ENCODE data around the gene AMOTL1. TPM values are rescaled to one million over a fixed set of nuclear protein-coding genes. Genes with fewer than 3 reads are reported as not detected.
A peak's percentile ranks its signal among the peaks of the same experiment; 100 is the strongest.

The AMOTL1 gene
- total and polyA plus RNA-seq, 9 donors, result 31.1 to 61.9 (median 49.3) TPM

DNA sequence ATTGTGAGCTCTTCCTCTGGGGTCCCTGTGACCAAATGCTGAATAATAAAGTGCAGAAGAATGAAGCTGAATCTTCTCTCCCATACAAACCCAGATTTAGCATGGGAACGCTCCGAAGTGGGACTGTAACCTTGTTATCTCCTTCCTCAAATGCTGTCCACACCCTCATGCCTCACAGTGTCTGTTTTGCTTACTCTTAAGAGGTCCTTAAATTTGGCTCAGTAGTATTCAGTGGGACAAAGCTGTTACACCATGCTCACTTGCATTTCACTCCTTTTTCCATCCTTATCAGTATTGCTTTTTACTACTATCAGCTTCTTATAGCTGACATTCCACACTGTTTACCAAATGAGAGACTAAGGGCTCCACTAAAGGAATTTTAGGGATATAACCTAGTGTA is 13.8 kb upstream of the AMOTL1 start:
- no peak overlapping the region for H3K27ac ChIP-seq (ENCODE audit: low read length)

DNA sequence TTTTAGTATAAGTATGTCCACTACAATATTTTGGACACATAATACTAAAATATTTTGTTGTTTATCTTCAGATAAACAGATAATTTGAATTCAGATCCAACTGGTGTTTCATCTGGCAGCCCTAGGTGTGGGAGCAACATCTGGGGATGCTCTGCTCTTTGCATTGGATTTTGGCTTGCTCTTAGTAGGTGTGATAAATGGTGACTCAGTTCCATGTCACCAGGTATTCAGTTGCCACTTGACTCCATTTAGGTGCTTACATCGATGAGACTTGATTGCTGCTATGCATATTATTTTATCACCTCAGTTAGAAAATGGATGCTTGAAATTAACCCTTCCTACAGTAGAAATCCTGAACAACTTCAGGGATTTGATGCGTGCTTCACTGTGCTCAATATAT is 13.3 kb upstream of the AMOTL1 start:
- H3K27ac ChIP-seq (ENCODE audit: low read length), result no peak overlapping the region
- no peaks in the 10 kb centered on the region for H3K27me3 ChIP-seq (ENCODE audit: control insufficient read depth, insufficient read depth, low read length)

More for the DNA sequence above, 13.8 kb upstream of the AMOTL1 start:
- no peak overlapping the region for H3K4me3 ChIP-seq (ENCODE audit: low read length)
- no CpG with 5 or more reads among the region's 2 CpGs for WGBS (ENCODE audit: insufficient coverage)
- H3K36me3 ChIP-seq (ENCODE audit: control insufficient read depth, insufficient read depth, low read length), result no peaks in the 10 kb centered on the region
- no peaks in the 10 kb centered on the region for H3K9me3 ChIP-seq (replicated peaks; ENCODE audit: control insufficient read depth, low read depth, low read length)
- H3K27me3 ChIP-seq (ENCODE audit: control insufficient read depth, insufficient read depth, low read length), result no peaks in the 10 kb centered on the region
- no peak for DNase-seq
- peaks cover 8% of the 10 kb centered on the region for H3K4me1 ChIP-seq (ENCODE audit: control insufficient read depth, insufficient read depth, low read length)

GRCh38 chr11:94755494-94755893 is 12.7 kb upstream of the AMOTL1 start:
- peaks cover 3% of the 10 kb centered on the region for H3K4me1 ChIP-seq (ENCODE audit: control insufficient read depth, insufficient read depth, low read length)
- H3K4me3 ChIP-seq (ENCODE audit: low read length), result no peak overlapping the region
- H3K27ac ChIP-seq (ENCODE audit: low read length), result no peak overlapping the region
- 93% methylated on average over 6 of the region's 11 CpGs for WGBS (ENCODE audit: insufficient coverage)
- no peaks in the 10 kb centered on the region for H3K27me3 ChIP-seq (ENCODE audit: control insufficient read depth, insufficient read depth, low read length)
- H3K9me3 ChIP-seq (replicated peaks; ENCODE audit: control insufficient read depth, low read depth, low read length), result no peaks in the 10 kb centered on the region
- no peak for DNase-seq
- no peaks in the 10 kb centered on the region for H3K36me3 ChIP-seq (ENCODE audit: control insufficient read depth, insufficient read depth, low read length)

More for the DNA sequence above, 13.3 kb upstream of the AMOTL1 start:
- H3K4me1 ChIP-seq (ENCODE audit: control insufficient read depth, insufficient read depth, low read length), result peaks cover 8% of the 10 kb centered on the region
- no peaks in the 10 kb centered on the region for H3K9me3 ChIP-seq (replicated peaks; ENCODE audit: control insufficient read depth, low read depth, low read length)
- no CpG with 5 or more reads among the region's 2 CpGs for WGBS (ENCODE audit: insufficient coverage)
- no peak for DNase-seq
- no peaks in the 10 kb centered on the region for H3K36me3 ChIP-seq (ENCODE audit: control insufficient read depth, insufficient read depth, low read length)
- no peak overlapping the region for H3K4me3 ChIP-seq (ENCODE audit: low read length)

DNA sequence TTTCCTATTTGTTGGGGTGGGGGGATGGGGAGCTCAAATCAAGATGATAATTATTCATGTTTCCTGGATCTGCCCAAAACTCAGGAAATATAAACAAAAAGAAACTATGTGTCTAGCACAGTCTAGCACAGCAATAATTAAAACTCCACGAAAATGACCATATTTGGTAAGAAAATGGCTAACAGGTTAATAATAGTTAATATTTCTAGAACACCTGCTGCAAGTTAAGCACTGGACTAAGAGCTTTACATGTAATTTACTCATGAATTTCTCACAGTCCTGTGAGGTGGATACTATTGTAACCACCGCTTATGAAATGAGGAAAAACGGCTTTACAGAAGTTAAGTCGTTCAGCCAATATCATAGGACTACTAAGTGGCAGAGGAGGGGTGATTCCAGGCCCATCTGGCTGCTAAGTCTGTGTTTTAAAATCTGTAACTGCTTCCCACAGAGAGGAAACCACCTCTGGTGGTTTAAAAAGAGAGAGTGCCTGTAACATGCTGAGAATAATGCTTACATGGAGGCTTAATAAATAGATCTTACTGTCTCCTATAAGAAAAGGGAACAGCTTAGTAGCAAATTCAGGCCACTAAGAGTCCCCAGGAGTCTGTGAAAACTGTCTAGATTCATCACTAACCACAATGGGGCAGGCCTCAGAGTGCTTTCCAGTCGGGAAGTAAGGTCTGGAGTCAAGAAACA is 11.0 kb upstream of the AMOTL1 start:
- H3K27me3 ChIP-seq (ENCODE audit: control insufficient read depth, insufficient read depth, low read length), result no peaks in the 10 kb centered on the region
- no peak for DNase-seq
- H3K9me3 ChIP-seq (replicated peaks; ENCODE audit: control insufficient read depth, low read depth, low read length), result no peaks in the 10 kb centered on the region
- no peaks in the 10 kb centered on the region for H3K36me3 ChIP-seq (ENCODE audit: control insufficient read depth, insufficient read depth, low read length)
- no peak overlapping the region for H3K4me3 ChIP-seq (ENCODE audit: low read length)
- peaks cover 1% of the 10 kb centered on the region for H3K4me1 ChIP-seq (ENCODE audit: control insufficient read depth, insufficient read depth, low read length)
- no CpG with 5 or more reads among the region's 5 CpGs for WGBS (ENCODE audit: insufficient coverage)
- H3K27ac ChIP-seq (ENCODE audit: low read length), result no peak overlapping the region

DNA sequence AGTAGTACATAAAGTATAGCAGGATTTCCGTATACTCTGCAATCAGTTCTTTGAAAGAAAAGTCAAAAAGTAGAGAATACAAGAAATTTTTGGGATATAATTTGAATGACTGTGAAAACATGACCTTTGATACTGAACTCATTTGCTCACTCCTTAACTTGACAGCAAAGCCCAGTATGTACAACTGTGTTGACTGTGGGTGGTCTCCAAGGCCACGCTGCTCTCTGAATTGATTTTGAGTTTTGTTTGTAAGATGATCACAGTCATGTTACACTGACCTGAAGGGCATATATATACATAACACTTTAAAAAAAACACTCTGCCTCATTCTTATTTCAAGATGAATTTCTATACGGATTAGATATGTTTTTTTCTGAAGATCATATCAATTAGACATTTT is 9.5 kb upstream of the AMOTL1 start:
- H3K36me3 ChIP-seq (ENCODE audit: control insufficient read depth, insufficient read depth, low read length), result no peaks in the 10 kb centered on the region
- H3K9me3 ChIP-seq (replicated peaks; ENCODE audit: control insufficient read depth, low read depth, low read length), result no peaks in the 10 kb centered on the region
- no CpG with 5 or more reads among the region's 3 CpGs for WGBS (ENCODE audit: insufficient coverage)
- H3K27me3 ChIP-seq (ENCODE audit: control insufficient read depth, insufficient read depth, low read length), result no peaks in the 10 kb centered on the region
- no peak overlapping the region for H3K4me3 ChIP-seq (ENCODE audit: low read length)
- no peak overlapping the region for H3K27ac ChIP-seq (ENCODE audit: low read length)
- DNase-seq, result no peak
- no peaks in the 10 kb centered on the region for H3K4me1 ChIP-seq (ENCODE audit: control insufficient read depth, insufficient read depth, low read length)

DNA sequence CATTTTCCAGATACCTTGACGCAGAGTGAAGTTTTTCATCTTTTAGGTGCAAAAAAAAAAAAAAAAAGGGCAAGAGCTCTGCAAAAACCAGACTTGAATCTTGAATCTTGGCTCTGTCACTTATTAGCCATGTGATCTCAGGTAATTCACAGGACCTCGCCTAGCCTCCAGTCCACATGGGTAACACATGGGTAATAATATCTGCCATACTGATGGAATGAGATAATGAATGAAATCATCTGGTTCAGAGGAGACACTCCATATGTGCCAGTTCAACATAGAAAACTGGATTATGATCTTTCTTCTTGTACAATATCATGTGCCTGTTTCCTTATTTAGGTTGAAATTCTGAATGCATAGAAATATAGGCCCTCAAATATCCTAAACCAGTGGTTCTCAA is 8.6 kb upstream of the AMOTL1 start:
- no peak overlapping the region for H3K27ac ChIP-seq (ENCODE audit: low read length)
- no peaks in the 10 kb centered on the region for H3K27me3 ChIP-seq (ENCODE audit: control insufficient read depth, insufficient read depth, low read length)
- H3K4me3 ChIP-seq (ENCODE audit: low read length), result no peak overlapping the region
- no CpG with 5 or more reads among the region's 2 CpGs for WGBS (ENCODE audit: insufficient coverage)
- H3K4me1 ChIP-seq (ENCODE audit: control insufficient read depth, insufficient read depth, low read length), result no peaks in the 10 kb centered on the region
- no peaks in the 10 kb centered on the region for H3K36me3 ChIP-seq (ENCODE audit: control insufficient read depth, insufficient read depth, low read length)
- no peaks in the 10 kb centered on the region for H3K9me3 ChIP-seq (replicated peaks; ENCODE audit: control insufficient read depth, low read depth, low read length)
- no peak for DNase-seq

DNA sequence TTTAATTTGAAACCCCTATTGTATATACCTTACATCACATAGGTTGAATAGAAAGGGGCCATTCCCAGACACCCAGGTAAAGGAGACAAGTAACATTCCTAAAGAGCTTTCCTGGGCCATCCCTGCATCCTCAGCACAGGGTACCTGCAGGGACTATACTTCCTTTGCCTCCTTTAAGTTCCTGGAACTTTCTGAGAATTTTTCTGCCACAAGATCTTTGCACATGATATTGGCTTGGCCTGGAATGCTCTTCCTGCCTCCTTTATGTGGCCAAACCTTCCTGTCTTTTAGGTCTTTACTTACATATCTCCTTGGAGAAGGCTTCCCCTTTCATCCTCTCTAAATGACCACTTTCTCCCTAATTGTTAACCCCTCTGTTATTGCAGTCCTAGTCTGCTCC is 7.9 kb upstream of the AMOTL1 start:
- DNase-seq, result no peak
- Histone ChIP-seq H3K4me1 (ENCODE audit: control insufficient read depth, insufficient read depth, low read length) (no peaks in the 10 kb centered on the region), H3K9me3 (replicated peaks; ENCODE audit: control insufficient read depth, low read depth, low read length) (no peaks in the 10 kb centered on the region), H3K36me3 (ENCODE audit: control insufficient read depth, insufficient read depth, low read length) (no peaks in the 10 kb centered on the region), H3K27me3 (ENCODE audit: control insufficient read depth, insufficient read depth, low read length) (no peaks in the 10 kb centered on the region), H3K4me3 (ENCODE audit: low read length) (no peak overlapping the region), H3K27ac (ENCODE audit: low read length) (no peak overlapping the region)

DNA sequence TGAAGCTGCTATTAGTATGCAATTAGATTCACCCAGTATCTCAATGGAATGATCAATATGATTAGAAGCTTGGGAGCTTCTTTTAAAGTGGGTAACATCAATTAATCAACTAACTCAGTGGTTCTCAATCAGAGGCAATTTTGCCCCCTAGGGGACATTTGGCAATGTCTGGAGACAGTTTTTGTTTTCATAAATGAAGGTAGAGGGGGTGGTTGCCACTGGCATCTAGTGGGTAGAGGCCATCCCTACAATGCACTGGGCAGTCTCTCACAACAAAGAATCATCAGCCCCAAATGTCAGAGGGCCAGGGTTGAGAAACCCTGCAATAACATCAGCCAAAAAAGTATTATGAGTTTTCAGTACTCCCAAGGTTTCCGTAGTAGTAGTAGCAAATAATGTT is 5.9 kb upstream of the AMOTL1 start:
- H3K4me1 ChIP-seq (ENCODE audit: control insufficient read depth, insufficient read depth, low read length), result peaks cover under 1% of the 10 kb centered on the region
- no peak for DNase-seq
- no peak overlapping the region for H3K4me3 ChIP-seq (ENCODE audit: low read length)
- H3K27ac ChIP-seq (ENCODE audit: low read length), result no peak overlapping the region
- no peaks in the 10 kb centered on the region for H3K36me3 ChIP-seq (ENCODE audit: control insufficient read depth, insufficient read depth, low read length)
- WGBS (ENCODE audit: insufficient coverage), result no CpG with 5 or more reads among the region's 1 CpG
- H3K9me3 ChIP-seq (replicated peaks; ENCODE audit: control insufficient read depth, low read depth, low read length), result no peaks in the 10 kb centered on the region
- no peaks in the 10 kb centered on the region for H3K27me3 ChIP-seq (ENCODE audit: control insufficient read depth, insufficient read depth, low read length)

DNA sequence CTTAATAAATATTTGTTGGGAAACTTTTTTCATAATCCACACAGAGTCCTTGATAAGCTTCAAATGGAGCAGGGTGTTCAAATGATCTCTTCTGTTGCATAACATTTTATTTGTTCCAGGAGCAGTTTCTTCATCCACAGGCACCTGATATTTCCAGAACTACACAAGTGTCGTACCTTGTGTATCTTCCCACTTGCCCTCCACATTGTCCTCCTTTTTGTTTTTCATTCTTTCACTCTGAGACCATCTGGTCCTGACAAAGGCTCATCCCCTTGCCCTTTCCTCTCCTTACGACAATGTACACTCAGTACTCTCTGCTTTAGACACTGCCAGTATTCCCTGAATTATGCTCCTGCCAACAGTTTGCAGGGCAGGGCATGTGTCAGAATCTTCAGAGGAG is 5.2 kb upstream of the AMOTL1 start:
- H3K4me1 ChIP-seq (ENCODE audit: control insufficient read depth, insufficient read depth, low read length), result peaks cover 8% of the 10 kb centered on the region
- no peak for DNase-seq
- H3K27ac ChIP-seq (ENCODE audit: low read length), result no peak overlapping the region
- no peaks in the 10 kb centered on the region for H3K9me3 ChIP-seq (replicated peaks; ENCODE audit: control insufficient read depth, low read depth, low read length)
- WGBS (ENCODE audit: insufficient coverage), result 79% methylated on average over 1 of the region's 2 CpGs
- no peak overlapping the region for H3K4me3 ChIP-seq (ENCODE audit: low read length)
- no peaks in the 10 kb centered on the region for H3K36me3 ChIP-seq (ENCODE audit: control insufficient read depth, insufficient read depth, low read length)
- H3K27me3 ChIP-seq (ENCODE audit: control insufficient read depth, insufficient read depth, low read length), result no peaks in the 10 kb centered on the region

GRCh38 chr11:94766713-94767206 is 1.4 kb upstream of the AMOTL1 start:
- no peak overlapping the region for H3K4me3 ChIP-seq (ENCODE audit: low read length)
- no peaks in the 10 kb centered on the region for H3K9me3 ChIP-seq (replicated peaks; ENCODE audit: control insufficient read depth, low read depth, low read length)
- H3K27me3 ChIP-seq (ENCODE audit: control insufficient read depth, insufficient read depth, low read length), result no peaks in the 10 kb centered on the region
- H3K27ac ChIP-seq (ENCODE audit: low read length), result no peak overlapping the region
- 64% methylated on average over 5 of the region's 5 CpGs for WGBS (ENCODE audit: insufficient coverage)
- DNase-seq, result no peak
- H3K36me3 ChIP-seq (ENCODE audit: control insufficient read depth, insufficient read depth, low read length), result no peaks in the 10 kb centered on the region
- H3K4me1 ChIP-seq (ENCODE audit: control insufficient read depth, insufficient read depth, low read length), result peaks cover 23% of the 10 kb centered on the region

- Histone ChIP-seq H3K4me1 (ENCODE audit: control insufficient read depth, insufficient read depth, low read length) (peaks cover 23% of the 10 kb centered on the region), H3K4me3 (ENCODE audit: low read length) (peak overlapping the region; percentile 97)
- WGBS (ENCODE audit: insufficient coverage), result 80% methylated on average over 1 of the region's 5 CpGs
These were observed 865 bp upstream of the AMOTL1 start for GRCh38 chr11:94767291-94767690.

More at GRCh38 chr11:94767291-94767690, 865 bp upstream of the AMOTL1 start:
- peak overlapping the region; percentile 87 for H3K27ac ChIP-seq (ENCODE audit: low read length)
- no peaks in the 10 kb centered on the region for H3K36me3 ChIP-seq (ENCODE audit: control insufficient read depth, insufficient read depth, low read length)
- peaks cover 2% of the 10 kb centered on the region for H3K9me3 ChIP-seq (replicated peaks; ENCODE audit: control insufficient read depth, low read depth, low read length)
- H3K27me3 ChIP-seq (ENCODE audit: control insufficient read depth, insufficient read depth, low read length), result no peaks in the 10 kb centered on the region
- no peak for DNase-seq

Measured in muscle of leg (tissue), 11 donors.